Small intestine (tissue), 16 donors: ENCODE data around the gene RIN2. TPM values are rescaled to one million over a fixed set of nuclear protein-coding genes. Genes with fewer than 3 reads are reported as not detected.

Experiments used
- DNase-seq, 2 donors: peaks; one replicate each; pipeline versions ENCODE4 v3.0.0 to v3.0.0-alpha.2; 2013
- FAIRE-seq: peaks from 2 replicates; lab custom pipeline; 2012; peaks lifted over from hg19 to GRCh38; lab: Jason Lieb, UNC
- H3K27ac ChIP-seq, 3 donors: one replicate each; pipeline ENCODE4 v1.5.1; 2013; ENCODE audit warnings: low read length in 2 of 3, mild to moderate bottlenecking in 2 of 3, control low read depth in 1 of 3, inconsistent platforms in 1 of 3, low read depth in 1 of 3, moderate library complexity in 1 of 3
- H3K27me3 ChIP-seq, 3 donors: one replicate each; pipeline ENCODE4 v1.6.1; 2013; ENCODE audit warnings: low read length in 3 of 3, inconsistent platforms in 1 of 3; ENCODE audit not compliant: control insufficient read depth in 3 of 3, insufficient read depth in 3 of 3
- H3K36me3 ChIP-seq, 3 donors: one replicate each; pipeline ENCODE4 v1.6.1; 2013; ENCODE audit warnings: low read length in 3 of 3, inconsistent platforms in 1 of 3, low read depth in 1 of 3, mild to moderate bottlenecking in 1 of 3, moderate library complexity in 1 of 3; ENCODE audit not compliant: control insufficient read depth in 3 of 3, insufficient read depth in 2 of 3
- H3K4me1 ChIP-seq, 3 donors: one replicate each; pipeline ENCODE4 v1.6.1; 2013; ENCODE audit warnings: low read length in 2 of 3, inconsistent platforms in 1 of 3, low read depth in 1 of 3, mild to moderate bottlenecking in 1 of 3, moderate library complexity in 1 of 3; ENCODE audit not compliant: control insufficient read depth in 3 of 3, insufficient read depth in 2 of 3
- H3K4me3 ChIP-seq, 3 donors: one replicate each; pipeline ENCODE4 v1.5.1; 2013; ENCODE audit warnings: low read length in 3 of 3, control low read depth in 1 of 3, inconsistent platforms in 1 of 3, low read depth in 1 of 3, mild to moderate bottlenecking in 1 of 3, moderate library complexity in 1 of 3
- H3K9me3 ChIP-seq, 2 donors: one replicate each; pipeline ENCODE4 v1.6.1; 2013; ENCODE audit warnings: low read depth in 1 of 2, low read length in 1 of 2; ENCODE audit not compliant: control insufficient read depth in 2 of 2, insufficient read depth in 1 of 2
- whole genome bisulfite sequencing, 3 donors: extraction: QIAGEN DNeasy Blood & Tissue Kit; methylation state at CpG; one replicate each; pipeline ENCODE4 v1.1.7; 2013; 5-methylcytosine and 5-hydroxymethylcytosine counted together
- long read RNA-seq, 10 donors: transcript quantifications; one replicate each; lab custom pipeline, GENCODE V29; 2026
- polyA plus RNA-seq, 4 donors: library from polyadenylated mRNA; stranded (reverse) in 3 of 4; unstranded in 1 of 4; fragments of 200-250 nt in 3 of 4; fragments of 120-200 nt in 1 of 4; gene quantifications; one replicate each; pipeline versions ENCODE4 v1.2.1 to v1.2.3, GENCODE V29; 2013
- donor health status: healthy with polysubstance abuse.
- donor health status: control.
- donor health status: control.
- donor health status: Bipolar disorder and iron deficiency.
- donor health status: healthy.

RIN2 gene, protein sequence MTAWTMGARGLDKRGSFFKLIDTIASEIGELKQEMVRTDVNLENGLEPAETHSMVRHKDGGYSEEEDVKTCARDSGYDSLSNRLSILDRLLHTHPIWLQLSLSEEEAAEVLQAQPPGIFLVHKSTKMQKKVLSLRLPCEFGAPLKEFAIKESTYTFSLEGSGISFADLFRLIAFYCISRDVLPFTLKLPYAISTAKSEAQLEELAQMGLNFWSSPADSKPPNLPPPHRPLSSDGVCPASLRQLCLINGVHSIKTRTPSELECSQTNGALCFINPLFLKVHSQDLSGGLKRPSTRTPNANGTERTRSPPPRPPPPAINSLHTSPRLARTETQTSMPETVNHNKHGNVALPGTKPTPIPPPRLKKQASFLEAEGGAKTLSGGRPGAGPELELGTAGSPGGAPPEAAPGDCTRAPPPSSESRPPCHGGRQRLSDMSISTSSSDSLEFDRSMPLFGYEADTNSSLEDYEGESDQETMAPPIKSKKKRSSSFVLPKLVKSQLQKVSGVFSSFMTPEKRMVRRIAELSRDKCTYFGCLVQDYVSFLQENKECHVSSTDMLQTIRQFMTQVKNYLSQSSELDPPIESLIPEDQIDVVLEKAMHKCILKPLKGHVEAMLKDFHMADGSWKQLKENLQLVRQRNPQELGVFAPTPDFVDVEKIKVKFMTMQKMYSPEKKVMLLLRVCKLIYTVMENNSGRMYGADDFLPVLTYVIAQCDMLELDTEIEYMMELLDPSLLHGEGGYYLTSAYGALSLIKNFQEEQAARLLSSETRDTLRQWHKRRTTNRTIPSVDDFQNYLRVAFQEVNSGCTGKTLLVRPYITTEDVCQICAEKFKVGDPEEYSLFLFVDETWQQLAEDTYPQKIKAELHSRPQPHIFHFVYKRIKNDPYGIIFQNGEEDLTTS
- 10 to 100 TPM; 14.3 to 18.7 (median 17.0) TPM for polyA plus RNA-seq
- long read RNA-seq, donor 1, partial matches to known transcripts, result 11 of 11 reads
- long read RNA-seq, donor 1, other reads (novel, unspliced or antisense), result 0 of 11 reads
- long read RNA-seq, donor 2, full-length matches to known transcripts, result 1 of 1 reads
- long read RNA-seq, donor 2, partial matches to known transcripts, result 0 of 1 reads
- long read RNA-seq, donor 2, other reads (novel, unspliced or antisense), result 0 of 1 reads
- long read RNA-seq, donor 3, result 0 reads
- long read RNA-seq, donor 4, result 0 reads
- long read RNA-seq, donor 5, partial matches to known transcripts, result 9 of 9 reads
- long read RNA-seq, donor 5, other reads (novel, unspliced or antisense), result 0 of 9 reads
- long read RNA-seq, donor 6, full-length matches to known transcripts, result 1 of 1 reads
- long read RNA-seq, donor 6, partial matches to known transcripts, result 0 of 1 reads
- long read RNA-seq, donor 6, other reads (novel, unspliced or antisense), result 0 of 1 reads
- long read RNA-seq, donor 7, full-length matches to known transcripts, result 1 of 10 reads
- long read RNA-seq, donor 7, partial matches to known transcripts, result 9 of 10 reads
- long read RNA-seq, donor 7, other reads (novel, unspliced or antisense), result 0 of 10 reads
- long read RNA-seq, donor 8, result 0 reads
- long read RNA-seq, donor 9, result 0 reads
- long read RNA-seq, donor 10, partial matches to known transcripts, result 33 of 33 reads
- long read RNA-seq, donor 10, other reads (novel, unspliced or antisense), result 0 of 33 reads

DNA sequence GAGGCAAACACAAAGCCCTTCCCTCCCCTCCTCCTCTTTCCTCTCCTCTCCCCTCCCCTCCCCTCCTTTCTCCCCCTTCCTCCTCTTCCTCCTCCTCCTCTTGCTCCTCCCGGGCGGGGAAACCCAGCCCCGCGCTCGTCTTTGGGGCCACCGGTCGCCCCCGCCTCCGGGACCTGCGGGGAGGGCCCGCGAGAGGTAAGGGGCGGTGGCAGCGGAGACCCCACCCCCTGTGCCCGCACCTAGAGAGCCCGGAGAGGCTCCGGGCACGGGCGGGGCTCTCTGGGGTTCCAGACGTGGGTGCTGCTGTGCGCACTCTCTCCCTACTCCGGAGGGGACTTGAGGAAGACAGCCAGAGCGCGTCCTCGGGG, at the start of gene RIN2:
TSS of gene RIN2 (plus strand) at position 126 of the 368 bp plus-strand sequence. CDS start 131,344 bp downstream, outside the sequence.
- H3K4me3 ChIP-seq, result peak within 1 kb of the TSS; percentile 48 to 64 (median 60)
- peaks cover 0 to 9% (median 2%) of the 10 kb centered on the region in 3 donors for H3K4me1 ChIP-seq
- no peak for FAIRE-seq
- H3K27ac ChIP-seq, result peak within 1 kb of the TSS; percentile 84 to 96 (median 85)
- H3K9me3 ChIP-seq, result no peaks in the 10 kb centered on the region
- 1 to 5% (median 2%) methylated on average over 21 to 25 of the region's 25 CpGs for WGBS, 3 donors
- no peaks in the 10 kb centered on the region for H3K27me3 ChIP-seq
- H3K36me3 ChIP-seq, result peaks cover 0 to 2% (median 0%) of the 10 kb centered on the region in 3 donors
- DNase-seq, result peak in 1 of 2 donors; percentile 97

DNA sequence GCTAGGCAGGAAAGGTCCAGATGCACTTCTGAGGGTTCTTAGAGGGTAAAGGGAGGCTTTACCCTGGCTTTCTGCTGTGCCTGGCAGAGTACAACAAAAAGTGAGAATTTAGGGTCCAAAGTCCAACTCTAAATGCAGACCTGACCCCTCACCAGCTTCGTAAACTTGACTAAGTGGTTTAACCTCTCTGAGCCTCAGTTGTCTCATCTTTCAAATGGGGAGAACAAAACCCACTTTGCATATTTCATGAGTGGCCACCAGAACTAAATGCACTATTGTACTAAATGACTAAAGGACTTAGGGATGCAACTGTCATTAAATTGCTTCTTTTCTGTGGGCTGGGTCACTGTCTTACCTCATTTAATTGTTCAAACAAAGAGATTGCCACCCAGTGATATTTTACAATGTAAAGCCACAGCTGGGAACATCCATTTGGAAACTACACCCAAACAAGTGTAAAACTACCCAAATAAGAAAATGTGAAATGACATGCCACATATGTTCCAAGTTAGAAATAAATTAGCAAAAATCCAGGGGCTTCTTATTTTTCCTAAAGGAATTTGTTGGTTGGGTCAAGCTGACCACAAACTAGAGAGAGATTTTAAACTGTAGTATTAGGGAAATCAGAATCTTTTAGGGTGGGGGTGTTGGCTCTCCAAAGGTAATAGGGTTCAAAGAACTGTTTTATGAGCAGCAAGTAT, 48.3 kb upstream of the RIN2 start:
- no peak for FAIRE-seq
- H3K27me3 ChIP-seq, result no peaks in the 10 kb centered on the region
- no peak overlapping the region for H3K4me3 ChIP-seq
- H3K36me3 ChIP-seq, result no peaks in the 10 kb centered on the region
- peaks cover 0 to 29% (median 0%) of the 10 kb centered on the region in 3 donors for H3K4me1 ChIP-seq
- no peaks in the 10 kb centered on the region for H3K9me3 ChIP-seq
- peak overlapping the region in 1 of 3 donors; percentile 25 for H3K27ac ChIP-seq
- no peak for DNase-seq
- 40 to 68% (median 54%) methylated on average over 1 of the region's 1 CpG for WGBS, 3 donors

DNA sequence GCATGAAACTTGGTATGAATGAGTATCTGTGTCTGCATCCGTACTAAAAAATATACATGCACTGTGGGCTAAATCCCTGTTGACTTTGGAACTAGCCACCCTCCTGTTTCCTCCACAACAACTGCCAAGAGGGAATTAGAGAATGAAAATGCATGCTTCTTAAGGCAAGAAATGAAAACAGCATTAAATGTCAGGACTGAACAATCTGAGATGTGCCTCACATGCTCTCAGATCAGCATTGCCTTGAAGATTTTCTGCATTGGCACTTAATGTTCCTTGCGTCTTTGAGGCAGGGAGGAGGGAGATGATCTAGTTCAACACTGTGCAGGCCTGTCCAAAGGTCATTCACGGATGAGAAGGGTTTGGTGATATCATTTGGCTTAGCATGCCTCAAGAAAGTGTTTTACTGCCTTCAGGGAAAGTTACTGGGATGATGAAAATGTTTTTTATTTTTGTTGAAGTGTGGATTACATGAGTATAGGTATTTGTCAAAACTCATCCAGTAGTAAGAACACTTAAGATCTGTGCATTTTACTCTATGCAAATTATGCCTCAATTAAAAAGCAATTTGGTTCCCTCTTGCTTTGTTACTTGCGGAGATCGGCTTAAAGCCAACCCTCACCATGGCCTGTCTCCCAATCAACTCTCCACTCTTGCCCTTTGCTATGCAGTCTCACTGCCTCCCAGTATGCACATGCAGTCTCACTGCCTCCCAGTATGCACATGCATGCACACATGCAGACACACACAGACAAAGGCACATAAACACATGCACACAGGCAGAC, 47.5 kb upstream of the RIN2 start:
- Histone ChIP-seq H3K36me3 (no peaks in the 10 kb centered on the region), H3K9me3 (no peaks in the 10 kb centered on the region), H3K4me3 (no peak overlapping the region), H3K4me1 (peaks cover 0 to 33% (median 0%) of the 10 kb centered on the region in 3 donors), H3K27me3 (no peaks in the 10 kb centered on the region), H3K27ac (peak overlapping the region in 1 of 3 donors; percentile 25)
- FAIRE-seq (no peak), DNase-seq (peak; percentile 82 to 93)
- 28 to 58% (median 43%) methylated on average over 5 of the region's 5 CpGs for WGBS, 3 donors

DNA sequence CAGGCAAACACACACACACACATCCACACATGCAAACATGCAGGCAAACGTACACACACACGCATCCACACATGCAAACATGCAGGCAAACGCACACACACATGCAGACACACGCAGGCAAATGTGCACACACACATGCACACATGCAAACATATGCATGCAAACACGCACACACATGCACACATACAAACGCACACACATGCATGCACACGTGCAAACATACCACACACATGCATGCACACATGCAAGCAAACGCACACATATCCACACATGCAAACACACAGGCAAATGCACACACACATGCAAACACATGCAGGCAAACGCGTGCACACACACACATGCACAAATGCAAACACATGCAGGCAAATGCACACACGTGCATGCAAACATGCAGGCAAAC, 46.9 kb upstream of the RIN2 start:
- peaks cover 0 to 33% (median 0%) of the 10 kb centered on the region in 3 donors for H3K4me1 ChIP-seq
- no peak overlapping the region for H3K27ac ChIP-seq

DNA sequence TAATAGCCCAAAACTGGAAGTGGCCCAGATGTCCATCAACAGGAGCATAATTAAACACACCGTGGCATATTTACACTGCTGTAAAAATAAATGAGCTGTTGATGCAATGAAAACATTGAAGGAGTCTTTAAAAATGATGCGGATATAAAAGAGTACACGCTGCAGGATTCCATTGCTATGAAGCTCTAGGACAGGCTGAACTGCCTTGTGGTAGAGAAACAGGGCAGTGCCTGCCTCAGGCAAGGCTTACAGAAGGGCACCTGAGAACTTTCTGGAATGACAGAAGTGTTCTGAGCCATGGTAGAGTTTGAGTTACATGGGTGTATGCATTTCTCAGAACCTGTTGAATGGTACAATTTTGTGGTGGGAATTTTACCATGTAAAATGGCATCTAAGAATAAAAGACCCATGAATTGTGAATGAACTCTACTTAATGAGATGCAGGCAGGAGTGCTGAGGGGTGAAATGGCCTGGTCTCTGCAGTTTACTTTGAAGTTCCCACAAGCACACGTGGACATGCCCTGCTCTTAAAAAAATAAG, 45.3 kb upstream of the RIN2 start:
- no peak for DNase-seq
- peaks cover 0 to 14% of the 10 kb centered on the region in 2 donors for H3K9me3 ChIP-seq
- WGBS, 3 donors, result 48 to 64% (median 52%) methylated on average over 4 of the region's 4 CpGs
- H3K27ac ChIP-seq, result no peak overlapping the region
- no peak overlapping the region for H3K4me3 ChIP-seq
- H3K36me3 ChIP-seq, result peaks cover 0 to 5% (median 0%) of the 10 kb centered on the region in 3 donors
- FAIRE-seq, result no peak
- peaks cover 0 to 33% (median 0%) of the 10 kb centered on the region in 3 donors for H3K4me1 ChIP-seq
- no peaks in the 10 kb centered on the region for H3K27me3 ChIP-seq

More for the DNA sequence above, 46.9 kb upstream of the RIN2 start:
- Histone ChIP-seq H3K27me3 (no peaks in the 10 kb centered on the region), H3K9me3 (peaks cover 0 to 2% of the 10 kb centered on the region in 2 donors), H3K4me3 (no peak overlapping the region), H3K36me3 (no peaks in the 10 kb centered on the region)
- no peak for DNase-seq
- 62 to 86% (median 71%) methylated on average over 11 of the region's 11 CpGs for WGBS, 3 donors
- no peak for FAIRE-seq

DNA sequence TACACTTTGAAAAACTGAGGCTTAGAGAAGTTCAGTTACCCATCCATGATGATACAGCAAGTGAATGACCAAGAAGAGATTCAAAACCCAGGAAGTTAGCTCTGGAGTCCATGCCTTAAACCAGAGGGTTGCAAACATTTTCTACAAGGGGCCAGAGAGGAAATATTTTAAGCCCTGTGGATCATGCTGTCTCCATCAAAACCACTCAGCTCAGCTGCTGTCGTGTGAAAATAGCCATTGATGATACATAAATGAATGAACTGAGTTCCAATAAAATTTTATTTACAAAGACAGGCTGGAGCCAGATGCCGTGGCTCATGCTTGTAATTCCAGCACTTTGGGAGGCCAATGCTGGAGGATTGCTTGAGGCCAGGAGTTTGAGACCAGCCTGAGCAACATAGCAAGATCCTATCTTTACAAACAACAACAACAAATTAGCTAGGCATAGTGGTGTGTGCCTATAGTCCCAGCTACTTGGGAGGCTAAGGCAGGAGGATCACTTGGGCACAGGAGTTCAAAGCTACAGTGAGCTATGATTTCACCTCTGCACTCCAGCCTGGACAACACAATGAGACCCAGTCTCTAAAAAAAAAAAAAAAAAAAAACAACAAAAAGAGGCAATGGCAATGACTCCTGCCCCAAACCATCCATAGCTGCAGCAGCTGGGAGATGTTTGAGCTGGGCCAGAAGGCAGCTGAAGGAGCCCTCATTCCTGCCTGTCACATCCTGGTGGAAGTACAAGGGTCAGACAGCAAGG, 44.1 kb upstream of the RIN2 start:
- Histone ChIP-seq H3K4me1 (peaks cover 0 to 33% (median 0%) of the 10 kb centered on the region in 3 donors), H3K27me3 (no peaks in the 10 kb centered on the region), H3K4me3 (no peak overlapping the region), H3K9me3 (peaks cover 0 to 14% of the 10 kb centered on the region in 2 donors), H3K36me3 (peaks cover 0 to 5% (median 0%) of the 10 kb centered on the region in 3 donors), H3K27ac (peak overlapping the region in 1 of 3 donors; percentile 46)
- WGBS, 3 donors, result 42 to 54% (median 50%) methylated on average over 2 of the region's 2 CpGs
- no peak for FAIRE-seq
- peak in 1 of 2 donors; percentile 70 for DNase-seq
